Suprapubic skin (tissue), 4 donors: Measurements from ENCODE around the gene DAP. TPM values are rescaled to one million over a fixed set of nuclear protein-coding genes. Genes with fewer than 3 reads are reported as not detected.

Experiments used
- DNase-seq, 2 donors: peaks; one replicate each; pipeline ENCODE4 v3.0.0-alpha.2; 2019; ENCODE audit warnings: low spot score in 2 of 2
- H3K27ac ChIP-seq: fragments of 200-600 bp; sonication (generic); one replicate; pipeline ENCODE4 v1.5.1; 2019
- H3K27me3 ChIP-seq: fragments of 200-600 bp; sonication (generic); one replicate; pipeline ENCODE4 v1.5.1; 2019
- H3K36me3 ChIP-seq: fragments of 200-600 bp; sonication (generic); one replicate; pipeline ENCODE4 v1.5.1; 2019
- H3K4me1 ChIP-seq: fragments of 200-600 bp; sonication (generic); one replicate; pipeline ENCODE4 v1.5.1; 2019
- H3K4me3 ChIP-seq: fragments of 200-600 bp; sonication (generic); one replicate; pipeline ENCODE4 v1.5.1; 2019; ENCODE audit warnings: mild to moderate bottlenecking
- H3K9me3 ChIP-seq: fragments of 200-600 bp; sonication (generic); one replicate; pipeline ENCODE4 v1.5.1; 2019
- CTCF ChIP-seq, 2 donors: fragments of 200-600 bp in 1 of 2; fragments of 450-650 bp in 1 of 2; sonication (generic) in 1 of 2; IDR thresholded peaks; one replicate each; pipeline ENCODE4 v1.5.1; 2016 to 2019; ENCODE audit warnings: antibody characterized with exemption in 2 of 2, mild to moderate bottlenecking in 1 of 2, moderate library complexity in 1 of 2
- EP300 ChIP-seq: sonication (generic); formaldehyde crosslinking; IDR thresholded peaks from one replicate; pipeline ENCODE4 v1.6.1; 2017; ENCODE audit warnings: antibody characterized with exemption
- POLR2A ChIP-seq, 2 donors: fragments of 450-650 bp; IDR thresholded peaks; one replicate each; pipeline ENCODE4 v1.6.1; 2017; ENCODE audit warnings: antibody characterized with exemption in 2 of 2, mild to moderate bottlenecking in 2 of 2, moderate library complexity in 2 of 2
- POLR2AphosphoS5 ChIP-seq, 3 donors: sonication (generic); formaldehyde crosslinking; IDR thresholded peaks; one replicate each; pipeline ENCODE4 v1.6.1; 2017; ENCODE audit warnings: antibody characterized with exemption in 3 of 3
- WGBS: methylation state at CpG from one replicate; pipeline ENCODE4 v1.1.5; 2018; 5-methylcytosine and 5-hydroxymethylcytosine counted together
- total RNA-seq, 4 donors: library from RNA; depleted of rRNA; stranded (reverse); fragments of >200 nt; gene quantifications; one replicate each; pipeline ENCODE4 v1.1.0, GENCODE V29; 2016

Gene DAP
- total RNA-seq, 4 donors from 2014 or later: 37.8 to 71.7 (median 56.4) TPM

DNA sequence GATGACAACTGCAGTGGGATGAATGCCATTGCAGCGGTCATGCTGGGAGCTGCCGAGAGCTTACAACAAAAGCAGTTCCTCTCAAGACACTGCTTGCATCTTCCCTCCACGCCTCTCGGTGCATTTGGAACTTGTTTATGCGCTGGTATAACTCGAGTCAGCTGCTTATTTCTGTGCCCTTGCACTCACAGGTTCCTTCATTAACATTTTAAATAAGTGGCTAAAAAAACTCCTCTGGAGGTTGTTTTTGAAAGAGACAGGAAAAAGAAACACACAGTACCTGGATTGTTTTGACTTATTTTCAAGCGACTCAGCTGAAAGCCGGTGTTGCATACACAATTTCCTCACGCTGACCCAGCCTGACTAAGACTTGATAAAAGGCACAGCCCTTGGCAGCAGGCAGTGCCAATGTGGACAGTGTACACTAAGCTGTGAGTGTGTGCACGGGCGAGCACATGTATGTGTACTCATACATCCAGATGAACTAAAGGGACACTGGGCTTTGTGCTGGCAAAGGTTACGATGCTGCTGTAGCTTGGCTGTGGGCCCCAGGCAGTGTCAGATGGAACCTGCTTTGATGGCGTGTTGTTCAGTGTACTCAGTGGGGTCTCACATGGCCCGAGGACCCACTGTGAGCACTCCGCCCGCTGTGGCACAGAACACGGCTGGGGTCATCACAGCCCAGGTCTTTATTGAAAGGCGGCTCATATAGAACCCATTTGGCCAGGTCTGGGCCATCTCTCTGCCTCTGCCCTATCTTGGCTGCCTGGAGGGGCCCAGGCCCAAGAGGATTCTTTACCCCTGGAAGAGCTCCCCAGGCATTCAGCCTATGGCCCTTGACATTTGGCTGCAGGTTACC lies 104.8 kb downstream of the DAP start:
- WGBS: 74% methylated on average over 12 of the region's 18 CpGs
- peak in 1 of 2 donors; percentile 45 for DNase-seq
- TF ChIP-seq POLR2A (IDR thresholded peaks at IDR 0.05) (no peak), CTCF (IDR thresholded peaks at IDR 0.05) (no peak), POLR2AphosphoS5 (IDR thresholded peaks at IDR 0.05) (no peak), EP300 (no peak)
- H3K27ac ChIP-seq: no peak overlapping the region
- peaks cover 6% of the 10 kb centered on the region for H3K4me1 ChIP-seq
- H3K27me3 ChIP-seq: no peaks in the 10 kb centered on the region
- no peak overlapping the region for H3K4me3 ChIP-seq
- H3K36me3 ChIP-seq: no peaks in the 10 kb centered on the region
- H3K9me3 ChIP-seq: no peaks in the 10 kb centered on the region

DNA sequence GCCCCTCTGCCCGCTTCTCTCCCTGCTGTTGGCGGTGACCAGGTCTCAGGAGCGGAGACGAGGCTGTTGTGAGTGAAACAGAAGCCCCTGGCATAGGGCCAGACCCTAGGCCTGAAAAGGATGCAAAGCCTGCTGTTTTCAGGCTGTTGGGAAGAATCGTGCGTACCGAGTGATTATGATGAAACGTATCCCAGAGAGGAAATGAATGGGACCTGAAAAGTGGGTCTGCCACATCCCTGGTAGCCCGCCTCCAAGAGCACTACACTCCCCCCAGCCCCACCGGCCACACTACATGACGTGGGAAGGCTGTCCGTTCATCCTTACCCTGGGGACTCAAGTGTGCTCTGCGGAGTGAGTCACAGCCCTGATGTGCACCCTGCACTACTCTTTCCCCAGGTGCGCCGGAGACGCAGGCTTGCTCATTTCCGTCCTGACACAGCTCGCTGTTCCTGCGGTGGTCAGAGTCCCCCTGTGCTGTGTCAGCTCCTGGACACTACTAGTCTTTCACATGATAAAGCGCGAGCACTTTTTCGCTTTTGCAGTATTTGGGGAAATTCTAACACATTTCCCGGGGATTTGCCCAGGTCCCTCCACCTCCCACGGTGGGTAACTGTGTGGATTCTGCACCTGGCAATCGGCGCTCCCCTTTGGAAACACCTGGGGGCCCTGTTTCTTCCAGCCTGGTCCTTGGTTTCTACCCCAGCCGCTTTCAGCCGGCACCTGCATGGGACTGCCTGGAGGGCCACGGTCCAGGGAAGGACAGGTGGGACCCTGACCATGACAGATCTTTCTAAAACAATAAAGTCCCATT lies 105.7 kb downstream of the DAP start:
- no peak overlapping the region for H3K4me3 ChIP-seq
- no peak overlapping the region for H3K27ac ChIP-seq
- DNase-seq: peak in 1 of 2 donors; percentile 71
- peaks cover 6% of the 10 kb centered on the region for H3K4me1 ChIP-seq
- H3K27me3 ChIP-seq: no peaks in the 10 kb centered on the region
- 89% methylated on average over 29 of the region's 29 CpGs for WGBS
- H3K9me3 ChIP-seq: no peaks in the 10 kb centered on the region
- TF ChIP-seq POLR2AphosphoS5 (IDR thresholded peaks at IDR 0.05) (no peak), EP300 (no peak), CTCF (IDR thresholded peaks at IDR 0.05) (no peak), POLR2A (IDR thresholded peaks at IDR 0.05) (no peak)
- H3K36me3 ChIP-seq: no peaks in the 10 kb centered on the region

DNA sequence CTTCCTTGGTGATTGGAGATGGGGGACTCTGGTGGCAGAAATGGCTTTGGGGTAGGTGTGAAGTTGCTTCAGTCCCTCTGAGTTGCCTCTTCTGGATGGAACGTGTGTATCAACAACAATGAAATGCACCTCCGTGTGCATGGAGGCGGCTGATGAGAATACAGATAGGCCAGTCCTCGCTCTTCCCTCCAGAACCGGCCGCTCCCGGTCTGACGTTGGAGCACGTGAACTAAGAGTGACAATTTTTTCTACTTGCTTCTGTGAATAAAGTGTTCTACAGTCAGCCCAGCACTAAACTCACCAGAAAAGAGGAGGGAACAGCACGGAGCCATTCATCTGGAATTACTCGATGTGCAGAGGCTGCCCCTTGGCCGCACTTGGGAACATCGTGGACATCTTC lies 106.5 kb downstream of the DAP start:
- no peak for TF ChIP-seq POLR2AphosphoS5 (IDR thresholded peaks at IDR 0.05)
- no peak for TF ChIP-seq CTCF (IDR thresholded peaks at IDR 0.05)
- WGBS: 95% methylated on average over 13 of the region's 13 CpGs
- no peak overlapping the region for H3K4me3 ChIP-seq
- no peaks in the 10 kb centered on the region for H3K9me3 ChIP-seq
- H3K4me1 ChIP-seq: peaks cover 6% of the 10 kb centered on the region
- H3K27me3 ChIP-seq: no peaks in the 10 kb centered on the region
- H3K27ac ChIP-seq: no peak overlapping the region
- H3K36me3 ChIP-seq: peaks cover 8% of the 10 kb centered on the region
- peak in 1 of 2 donors; percentile 24 for DNase-seq

- H3K4me3 ChIP-seq: no peak overlapping the region
- TF ChIP-seq CTCF (IDR thresholded peaks at IDR 0.05): no peak
- TF ChIP-seq EP300: no peak
- no peak overlapping the region for H3K27ac ChIP-seq
- 85% methylated on average over 12 of the region's 12 CpGs for WGBS
- H3K4me1 ChIP-seq: peaks cover 6% of the 10 kb centered on the region
- peaks cover 12% of the 10 kb centered on the region for H3K36me3 ChIP-seq
- peak in 1 of 2 donors; percentile 53 for DNase-seq
- H3K27me3 ChIP-seq: no peaks in the 10 kb centered on the region
- no peaks in the 10 kb centered on the region for H3K9me3 ChIP-seq
These were observed 107.2 kb downstream of the DAP start for GRCh38 chr5:10653751-10654400.

DNA sequence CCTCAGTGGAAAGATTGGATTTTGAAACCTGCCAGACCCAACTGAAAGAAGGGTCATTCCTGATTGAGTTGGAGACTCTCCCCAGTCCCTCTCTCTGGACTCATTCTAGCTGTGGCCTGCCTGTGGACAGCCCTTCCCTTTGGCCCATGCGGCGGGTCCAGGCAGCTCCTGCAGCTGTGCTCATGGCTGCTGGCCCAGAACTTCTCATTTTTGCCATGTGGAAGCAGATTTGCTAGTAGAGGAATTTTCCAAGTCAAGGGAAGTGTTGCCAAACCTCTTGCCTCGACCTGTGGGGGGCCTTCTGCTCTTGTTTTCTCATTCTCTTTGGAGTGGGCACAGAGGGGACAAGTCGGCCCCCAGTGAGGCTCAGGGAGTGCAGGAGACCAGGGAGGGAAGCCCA lies 108.0 kb downstream of the DAP start:
- peak in 1 of 2 donors; percentile 70 for DNase-seq
- Histone ChIP-seq H3K27me3 (no peaks in the 10 kb centered on the region), H3K4me1 (peaks cover 6% of the 10 kb centered on the region), H3K36me3 (peaks cover 12% of the 10 kb centered on the region), H3K9me3 (no peaks in the 10 kb centered on the region), H3K27ac (no peak overlapping the region), H3K4me3 (no peak overlapping the region)
- no peak for TF ChIP-seq EP300
- TF ChIP-seq POLR2A (IDR thresholded peaks at IDR 0.05): no peak
- no peak for TF ChIP-seq POLR2AphosphoS5 (IDR thresholded peaks at IDR 0.05)
- TF ChIP-seq CTCF (IDR thresholded peaks at IDR 0.05): no peak
- WGBS: 11% methylated on average over 4 of the region's 4 CpGs
